Natural killer cell (primary cell): ENCODE data around the gene EBP. TPM values are rescaled to one million over a fixed set of nuclear protein-coding genes. Genes with fewer than 3 reads are reported as not detected.

Experiments used
- ATAC-seq, 3 donors: fragments of 150-1000 bp in 2 of 3; fragments of 200-7000 bp in 1 of 3; cut with Tn5 transposase; 1 replicate in 1 of 3; 2 replicates in 2 of 3; pipeline ENCODE4 v1.10.0; 2021; ENCODE audit warnings: mild to moderate bottlenecking in 2 of 3, moderate library complexity in 2 of 3
- DNase-seq, 2 donors: peaks; one replicate each; pipeline versions ENCODE4 v3.0.0 to v3.0.0-alpha.2; 2013 to 2021; ENCODE audit warnings: mixed read lengths in 1 of 2
- H3K27ac ChIP-seq: one replicate; pipeline ENCODE4 v1.5.1; 2013; ENCODE audit warnings: mild to moderate bottlenecking, low read length
- H3K27me3 ChIP-seq: one replicate; pipeline ENCODE4 v1.6.1; 2013; ENCODE audit warnings: low read length; ENCODE audit not compliant: control insufficient read depth, insufficient read depth
- H3K36me3 ChIP-seq: one replicate; pipeline ENCODE4 v1.6.1; 2013; ENCODE audit warnings: low read length; ENCODE audit not compliant: control insufficient read depth, insufficient read depth
- H3K4me1 ChIP-seq: one replicate; pipeline ENCODE4 v1.6.1; 2013; ENCODE audit warnings: low read length; ENCODE audit not compliant: control insufficient read depth, insufficient read depth
- H3K4me3 ChIP-seq: one replicate; pipeline ENCODE4 v1.5.1; 2013; ENCODE audit warnings: low read length
- H3K9me3 ChIP-seq: one replicate; pipeline ENCODE4 v1.6.1; 2013; ENCODE audit warnings: low read length; ENCODE audit not compliant: control insufficient read depth, insufficient read depth
- H3K27ac Mint-ChIP-seq, 2 donors: one replicate each; pipeline ENCODE4 v1.8.0; 2022; ENCODE audit warnings: mild to moderate bottlenecking in 2 of 2, mixed read lengths in 2 of 2, moderate library complexity in 1 of 2
- H3K27me3 Mint-ChIP-seq, 2 donors: one replicate each; pipeline ENCODE4 v1.8.0; 2022; ENCODE audit warnings: low read depth in 2 of 2, mixed read lengths in 2 of 2
- H3K36me3 Mint-ChIP-seq: one replicate; pipeline ENCODE4 v1.8.0; 2022; ENCODE audit warnings: mixed read lengths
- H3K4me1 Mint-ChIP-seq, 2 donors: one replicate each; pipeline ENCODE4 v1.8.0; 2022; ENCODE audit warnings: mixed read lengths in 2 of 2
- H3K4me3 Mint-ChIP-seq: one replicate; pipeline ENCODE4 v1.8.0; 2022; ENCODE audit warnings: mild to moderate bottlenecking, moderate library complexity, mixed read lengths
- H3K9me3 Mint-ChIP-seq, 2 donors: one replicate each; pipeline ENCODE4 v1.8.0; 2022; ENCODE audit warnings: mixed read lengths in 2 of 2
- CTCF ChIP-seq: fragments of 200-600 bp; IDR thresholded peaks from one replicate; pipeline ENCODE4 v1.8.0; 2022; ENCODE audit warnings: antibody characterized with exemption
- WGBS: methylation state at CpG from one replicate; pipeline ENCODE4 v1.1.7; 2013; ENCODE audit warnings: missing lambda C conversion rate; ENCODE audit not compliant: insufficient coverage; 5-methylcytosine and 5-hydroxymethylcytosine counted together
- intact Hi-C: fragments of 100-400 bp; cut with micrococcal nuclease; formaldehyde crosslinking; loops from one replicate; pipeline ENCODE4 v1.14.2; 2022
- total RNA-seq, 4 donors: library from RNA; stranded (reverse); fragments of 120-200 nt in 1 of 4; gene quantifications; one replicate each; pipeline versions ENCODE4 v1.2.3 to v1.2.4, GENCODE V29; 2013 to 2022

EBP gene
- total RNA-seq, 3 donors from 2014 or later (not counting 1 experiment from before 2014, with no cell fraction given), result 91.6 to 115 (median 97.6) TPM

- ATAC-seq (no peak), DNase-seq (no peak)
- WGBS, result 100% methylated on average over 2 of the region's 2 CpGs
- Mint-ChIP-seq H3K4me3 (no peak overlapping the region), H3K27ac (no peak overlapping the region), H3K27me3 (no peaks in the 10 kb centered on the region), H3K4me1 (peaks cover 18 to 20% of the 10 kb centered on the region in 2 donors), H3K9me3 (no peaks in the 10 kb centered on the region), H3K36me3 (no peaks in the 10 kb centered on the region)
- TF ChIP-seq CTCF, result no peak
- no peak overlapping the region for H3K4me3 ChIP-seq
- H3K36me3 ChIP-seq, result no peaks in the 10 kb centered on the region
- no peak overlapping the region for H3K27ac ChIP-seq
- no peaks in the 10 kb centered on the region for H3K9me3 ChIP-seq
- no peaks in the 10 kb centered on the region for H3K27me3 ChIP-seq
- intact Hi-C loops, result no loop called here
- peaks cover 20% of the 10 kb centered on the region for H3K4me1 ChIP-seq
Measured at GRCh38 chrX:48489892-48490291, 31.7 kb upstream of the EBP start.

GRCh38 chrX:48490661-48491060 is 30.9 kb upstream of the EBP start:
- ATAC-seq (no peak), DNase-seq (no peak)
- TF ChIP-seq CTCF, result no peak
- Mint-ChIP-seq H3K27me3 (no peaks in the 10 kb centered on the region), H3K36me3 (no peaks in the 10 kb centered on the region), H3K9me3 (no peaks in the 10 kb centered on the region), H3K27ac (no peak overlapping the region), H3K4me1 (peaks cover 18 to 20% of the 10 kb centered on the region in 2 donors), H3K4me3 (no peak overlapping the region)
- H3K4me3 ChIP-seq, result no peak overlapping the region
- H3K4me1 ChIP-seq, result peaks cover 20% of the 10 kb centered on the region
- H3K36me3 ChIP-seq, result no peaks in the 10 kb centered on the region
- no peak overlapping the region for H3K27ac ChIP-seq
- H3K9me3 ChIP-seq, result no peaks in the 10 kb centered on the region
- intact Hi-C loops, result no loop called here
- H3K27me3 ChIP-seq, result no peaks in the 10 kb centered on the region
- WGBS, result 91% methylated on average over 8 of the region's 8 CpGs

- no peaks in the 10 kb centered on the region for H3K27me3 Mint-ChIP-seq
- DNase-seq (no peak), ATAC-seq (no peak)
- Histone ChIP-seq H3K4me1 (peaks cover 20% of the 10 kb centered on the region), H3K4me3 (no peak overlapping the region), H3K27ac (no peak overlapping the region), H3K9me3 (no peaks in the 10 kb centered on the region), H3K36me3 (no peaks in the 10 kb centered on the region), H3K27me3 (no peaks in the 10 kb centered on the region)
- H3K4me1 Mint-ChIP-seq, result peaks cover 18 to 20% of the 10 kb centered on the region in 2 donors
- TF ChIP-seq CTCF, result no peak
- H3K36me3 Mint-ChIP-seq, result no peaks in the 10 kb centered on the region
- no peak overlapping the region for H3K27ac Mint-ChIP-seq
- no peak overlapping the region for H3K4me3 Mint-ChIP-seq
- H3K9me3 Mint-ChIP-seq, result no peaks in the 10 kb centered on the region
- 96% methylated on average over 9 of the region's 9 CpGs for WGBS
- intact Hi-C loops, result no loop called here
Measured at GRCh38 chrX:48491809-48492208, 29.8 kb upstream of the EBP start.

GRCh38 chrX:48492293-48492910 is 29.2 kb upstream of the EBP start:
- no peaks in the 10 kb centered on the region for H3K27me3 Mint-ChIP-seq
- DNase-seq (no peak), ATAC-seq (no peak)
- H3K36me3 Mint-ChIP-seq, result no peaks in the 10 kb centered on the region
- H3K4me1 Mint-ChIP-seq, result peaks cover 13 to 14% of the 10 kb centered on the region in 2 donors
- Histone ChIP-seq H3K4me3 (no peak overlapping the region), H3K27ac (no peak overlapping the region), H3K9me3 (no peaks in the 10 kb centered on the region), H3K4me1 (peaks cover 15% of the 10 kb centered on the region), H3K36me3 (no peaks in the 10 kb centered on the region), H3K27me3 (no peaks in the 10 kb centered on the region)
- 81% methylated on average over 6 of the region's 7 CpGs for WGBS
- H3K4me3 Mint-ChIP-seq, result no peak overlapping the region
- H3K27ac Mint-ChIP-seq, result no peak overlapping the region
- intact Hi-C loops, result no loop called here
- H3K9me3 Mint-ChIP-seq, result no peaks in the 10 kb centered on the region
- TF ChIP-seq CTCF, result no peak
